ENCODE results near the gene RDH14.
A peak's percentile ranks its signal among the peaks of the same experiment; 100 is the strongest.

The RDH14 gene

DNA sequence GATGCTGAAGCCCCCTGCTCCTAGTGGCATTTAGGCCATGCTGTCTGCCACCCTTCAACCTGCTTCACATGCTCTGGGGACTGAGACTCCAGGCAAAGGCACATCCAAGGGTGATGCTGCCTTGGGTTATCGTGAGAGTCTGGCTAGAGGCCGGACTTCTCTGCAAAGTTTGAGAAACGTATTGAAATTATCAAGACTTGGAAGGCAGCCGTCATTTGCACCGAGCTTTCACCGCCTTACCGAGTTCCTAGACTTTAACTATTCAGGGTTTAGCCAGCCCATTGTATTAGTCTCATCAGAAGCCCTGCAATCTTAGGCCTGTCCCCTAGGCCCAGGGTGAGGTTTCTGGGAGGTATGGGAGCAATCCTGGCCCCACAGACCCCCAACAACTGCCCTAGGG is 34.0 kb downstream of the RDH14 start:
- H3K9me3 ChIP-seq (ENCODE audit: control insufficient read depth in 2 of 2, low read length in 2 of 2) = no peaks in the 10 kb centered on the region
- H3K27me3 ChIP-seq (ENCODE audit: control insufficient read depth in 2 of 2, insufficient read depth in 2 of 2, low read length in 2 of 2) = no peaks in the 10 kb centered on the region
- H3K4me3 ChIP-seq (ENCODE audit: low read length in 2 of 2) = no peak overlapping the region
- H3K27ac ChIP-seq (ENCODE audit: low read depth in 2 of 2, low read length in 2 of 2) = no peak overlapping the region
- H3K9ac ChIP-seq (ENCODE audit: low read depth in 1 of 2, low read length in 2 of 2) = no peak overlapping the region
- no peaks in the 10 kb centered on the region for H3K36me3 ChIP-seq (ENCODE audit: control insufficient read depth in 2 of 2, insufficient read depth in 2 of 2, low read length in 2 of 2)
- H3K4me1 ChIP-seq (ENCODE audit: control insufficient read depth in 2 of 2, insufficient read depth in 2 of 2, low read length in 2 of 2) = peaks cover 3 to 16% of the 10 kb centered on the region in 2 donors

DNA sequence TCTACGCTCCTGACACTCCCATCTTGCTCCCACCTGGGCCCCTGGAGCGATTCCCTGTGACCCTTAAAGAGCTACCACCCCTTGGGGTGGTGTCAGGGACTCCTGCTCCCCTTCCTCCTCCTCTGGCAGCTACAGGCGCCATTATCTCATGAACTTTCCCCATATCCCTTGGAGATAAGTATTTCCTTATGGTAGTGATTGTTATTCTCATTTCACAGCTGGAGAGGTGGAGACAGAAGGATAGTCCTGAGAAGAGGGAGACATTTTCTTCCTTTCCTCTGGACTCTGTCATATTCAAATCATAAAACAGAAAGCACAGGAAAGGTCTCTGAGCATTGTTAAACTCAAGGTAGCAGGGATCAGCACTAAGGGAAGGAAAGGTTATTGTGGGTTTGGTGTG is 34.6 kb downstream of the RDH14 start:
- no peak overlapping the region for H3K9ac ChIP-seq (ENCODE audit: low read depth in 1 of 2, low read length in 2 of 2)
- no peak overlapping the region for H3K27ac ChIP-seq (ENCODE audit: low read depth in 2 of 2, low read length in 2 of 2)
- no peaks in the 10 kb centered on the region for H3K9me3 ChIP-seq (ENCODE audit: control insufficient read depth in 2 of 2, low read length in 2 of 2)
- H3K27me3 ChIP-seq (ENCODE audit: control insufficient read depth in 2 of 2, insufficient read depth in 2 of 2, low read length in 2 of 2) = no peaks in the 10 kb centered on the region
- peaks cover 3 to 22% of the 10 kb centered on the region in 2 donors for H3K4me1 ChIP-seq (ENCODE audit: control insufficient read depth in 2 of 2, insufficient read depth in 2 of 2, low read length in 2 of 2)
- H3K36me3 ChIP-seq (ENCODE audit: control insufficient read depth in 2 of 2, insufficient read depth in 2 of 2, low read length in 2 of 2) = no peaks in the 10 kb centered on the region
- no peak overlapping the region for H3K4me3 ChIP-seq (ENCODE audit: low read length in 2 of 2)

DNA sequence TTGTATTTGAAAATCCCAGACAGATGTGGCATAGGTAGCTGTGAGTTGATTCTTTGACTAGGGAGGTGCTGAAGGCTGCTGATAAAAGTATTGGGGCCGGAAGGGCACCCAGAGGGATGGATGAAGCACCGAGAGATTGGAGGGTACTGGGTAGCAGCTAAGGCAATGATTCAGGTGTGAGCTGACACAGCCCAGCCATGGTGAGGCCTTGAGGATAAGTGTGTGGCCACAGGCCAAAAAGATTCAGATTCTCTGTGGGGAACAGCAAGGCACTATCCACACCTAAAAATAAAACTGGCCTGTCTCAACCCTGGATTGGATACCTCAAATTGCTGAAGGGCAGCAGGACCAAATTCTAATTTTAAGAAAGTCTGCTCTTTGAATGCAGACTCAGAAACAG is 35.2 kb downstream of the RDH14 start:
- no peak overlapping the region for H3K9ac ChIP-seq (ENCODE audit: low read depth in 1 of 2, low read length in 2 of 2)
- no peak overlapping the region for H3K27ac ChIP-seq (ENCODE audit: low read depth in 2 of 2, low read length in 2 of 2)
- H3K4me1 ChIP-seq (ENCODE audit: control insufficient read depth in 2 of 2, insufficient read depth in 2 of 2, low read length in 2 of 2) = peaks cover 3 to 25% of the 10 kb centered on the region in 2 donors
- no peaks in the 10 kb centered on the region for H3K36me3 ChIP-seq (ENCODE audit: control insufficient read depth in 2 of 2, insufficient read depth in 2 of 2, low read length in 2 of 2)
- H3K4me3 ChIP-seq (ENCODE audit: low read length in 2 of 2) = no peak overlapping the region
- no peaks in the 10 kb centered on the region for H3K27me3 ChIP-seq (ENCODE audit: control insufficient read depth in 2 of 2, insufficient read depth in 2 of 2, low read length in 2 of 2)
- no peaks in the 10 kb centered on the region for H3K9me3 ChIP-seq (ENCODE audit: control insufficient read depth in 2 of 2, low read length in 2 of 2)

DNA sequence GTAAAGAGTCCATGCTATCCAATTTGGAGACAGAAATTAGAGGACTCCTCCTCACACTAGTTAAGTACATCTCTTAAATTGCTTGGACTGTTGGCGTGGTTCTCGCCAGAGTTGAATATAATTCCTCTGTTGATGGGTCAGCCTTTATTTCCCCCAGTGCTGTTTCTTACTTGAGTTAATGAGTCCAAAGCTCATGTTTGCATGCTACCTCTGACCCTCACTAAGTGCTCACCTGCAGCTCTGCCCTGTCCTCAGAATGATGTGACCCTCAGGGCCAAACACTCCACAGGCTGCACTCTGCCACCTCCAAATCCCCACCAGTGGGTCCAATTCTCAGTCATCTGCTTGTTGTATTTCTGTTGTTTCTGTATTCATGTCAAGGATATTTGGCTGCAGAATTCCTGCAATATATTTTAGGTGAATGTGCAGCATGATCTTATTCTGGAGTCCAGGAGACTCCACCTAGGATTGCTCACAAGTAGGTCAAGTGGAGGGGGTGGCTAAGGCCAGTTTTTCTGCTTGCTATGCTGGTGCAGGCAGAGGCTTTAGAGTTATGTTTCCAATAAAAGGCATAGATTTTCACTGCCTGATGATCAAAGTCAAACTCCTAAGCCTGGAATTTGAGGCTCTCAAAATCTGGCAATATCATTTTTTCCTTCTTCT is 37.8 kb downstream of the RDH14 start:
- Histone ChIP-seq H3K9me3 (ENCODE audit: control insufficient read depth in 2 of 2, low read length in 2 of 2) (no peaks in the 10 kb centered on the region), H3K4me1 (ENCODE audit: control insufficient read depth in 2 of 2, insufficient read depth in 2 of 2, low read length in 2 of 2) (peaks cover 3 to 25% of the 10 kb centered on the region in 2 donors), H3K27me3 (ENCODE audit: control insufficient read depth in 2 of 2, insufficient read depth in 2 of 2, low read length in 2 of 2) (no peaks in the 10 kb centered on the region), H3K9ac (ENCODE audit: low read depth in 1 of 2, low read length in 2 of 2) (no peak overlapping the region), H3K4me3 (ENCODE audit: low read length in 2 of 2) (no peak overlapping the region), H3K27ac (ENCODE audit: low read depth in 2 of 2, low read length in 2 of 2) (no peak overlapping the region), H3K36me3 (ENCODE audit: control insufficient read depth in 2 of 2, insufficient read depth in 2 of 2, low read length in 2 of 2) (no peaks in the 10 kb centered on the region)

DNA sequence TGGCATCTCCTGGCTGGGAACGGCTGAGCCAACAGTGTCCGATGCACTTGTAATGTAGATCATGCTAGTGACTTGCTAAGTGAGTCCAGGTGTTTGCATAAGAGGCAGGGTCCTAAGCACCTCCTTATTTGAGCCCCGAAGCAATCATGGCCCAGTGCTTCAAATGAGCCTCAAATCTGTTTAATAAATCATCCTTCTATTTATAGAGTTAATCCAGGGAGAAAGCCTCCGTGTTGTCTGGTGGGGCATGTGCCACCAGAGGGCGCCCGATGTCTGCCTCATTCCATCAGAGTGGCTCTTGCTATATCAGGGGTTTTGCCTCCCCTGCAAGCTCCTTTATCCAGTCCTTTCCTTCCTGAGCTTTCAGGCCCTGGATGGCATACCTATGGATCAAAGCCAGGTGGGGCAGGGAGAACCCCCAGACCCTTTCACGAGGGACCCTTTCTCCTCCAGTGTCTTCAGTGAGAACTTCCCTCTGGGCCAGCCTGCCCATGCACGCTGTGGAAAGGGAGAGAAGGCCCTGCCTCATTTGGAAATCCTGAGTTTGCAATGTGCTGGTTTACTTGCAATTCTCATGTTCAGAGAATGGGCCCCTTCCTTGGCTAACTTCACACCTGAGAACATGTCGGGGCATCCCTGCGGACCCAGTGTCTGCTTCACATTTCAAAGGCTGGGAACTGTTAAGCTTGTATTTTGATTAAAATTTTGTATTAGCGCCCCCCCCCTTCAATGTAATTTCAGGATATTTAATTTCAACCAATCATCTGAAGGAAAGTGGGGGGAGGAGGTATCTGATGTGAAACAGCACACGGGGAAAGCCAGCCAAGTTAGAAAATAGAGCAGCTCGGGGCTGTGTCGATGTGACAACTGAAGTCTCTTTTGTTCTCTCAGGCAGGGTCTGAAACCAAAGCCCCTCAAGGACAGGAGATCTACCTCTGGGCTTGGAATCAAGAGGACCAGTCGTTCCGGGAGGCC is 39.7 kb downstream of the RDH14 start:
- H3K9ac ChIP-seq (ENCODE audit: low read depth in 1 of 2, low read length in 2 of 2) = no peak overlapping the region
- no peak overlapping the region for H3K4me3 ChIP-seq (ENCODE audit: low read length in 2 of 2)

DNA sequence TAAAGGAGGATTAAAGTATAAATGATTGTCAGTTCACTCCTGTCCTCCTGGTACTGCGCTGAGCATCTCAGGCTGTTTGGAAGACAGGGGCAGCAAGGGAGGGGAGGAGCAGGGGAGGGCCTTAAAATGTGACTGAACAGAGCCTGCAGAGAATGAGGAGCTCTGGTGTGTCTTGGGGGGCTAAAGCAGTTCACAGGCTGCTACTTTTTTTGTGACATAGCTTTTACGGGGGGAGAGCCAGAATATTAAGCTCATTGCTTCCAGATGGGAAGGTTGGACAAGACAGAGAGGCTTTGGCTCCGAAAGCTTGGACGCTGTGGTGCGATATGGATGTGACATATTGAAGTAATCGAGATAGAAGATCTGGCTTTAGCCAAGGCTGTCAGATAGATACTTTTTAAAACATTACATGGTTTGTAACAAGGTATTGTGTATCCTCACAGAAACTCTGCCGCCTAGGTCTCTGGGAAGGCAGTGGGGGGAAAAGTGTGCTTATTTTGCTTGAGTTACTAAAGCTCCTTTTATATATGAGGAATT is 40.5 kb downstream of the RDH14 start:
- Histone ChIP-seq H3K36me3 (ENCODE audit: control insufficient read depth in 2 of 2, insufficient read depth in 2 of 2, low read length in 2 of 2) (no peaks in the 10 kb centered on the region), H3K27me3 (ENCODE audit: control insufficient read depth in 2 of 2, insufficient read depth in 2 of 2, low read length in 2 of 2) (no peaks in the 10 kb centered on the region), H3K9ac (ENCODE audit: low read depth in 1 of 2, low read length in 2 of 2) (no peak overlapping the region), H3K27ac (ENCODE audit: low read depth in 2 of 2, low read length in 2 of 2) (no peak overlapping the region), H3K4me1 (ENCODE audit: control insufficient read depth in 2 of 2, insufficient read depth in 2 of 2, low read length in 2 of 2) (peaks cover 3 to 25% of the 10 kb centered on the region in 2 donors), H3K9me3 (ENCODE audit: control insufficient read depth in 2 of 2, low read length in 2 of 2) (no peaks in the 10 kb centered on the region), H3K4me3 (ENCODE audit: low read length in 2 of 2) (no peak overlapping the region)

More for the DNA sequence above, 39.7 kb downstream of the RDH14 start:
- Histone ChIP-seq H3K4me1 (ENCODE audit: control insufficient read depth in 2 of 2, insufficient read depth in 2 of 2, low read length in 2 of 2) (peaks cover 3 to 25% of the 10 kb centered on the region in 2 donors), H3K9me3 (ENCODE audit: control insufficient read depth in 2 of 2, low read length in 2 of 2) (no peaks in the 10 kb centered on the region), H3K36me3 (ENCODE audit: control insufficient read depth in 2 of 2, insufficient read depth in 2 of 2, low read length in 2 of 2) (no peaks in the 10 kb centered on the region), H3K27ac (ENCODE audit: low read depth in 2 of 2, low read length in 2 of 2) (no peak overlapping the region), H3K27me3 (ENCODE audit: control insufficient read depth in 2 of 2, insufficient read depth in 2 of 2, low read length in 2 of 2) (no peaks in the 10 kb centered on the region)

DNA sequence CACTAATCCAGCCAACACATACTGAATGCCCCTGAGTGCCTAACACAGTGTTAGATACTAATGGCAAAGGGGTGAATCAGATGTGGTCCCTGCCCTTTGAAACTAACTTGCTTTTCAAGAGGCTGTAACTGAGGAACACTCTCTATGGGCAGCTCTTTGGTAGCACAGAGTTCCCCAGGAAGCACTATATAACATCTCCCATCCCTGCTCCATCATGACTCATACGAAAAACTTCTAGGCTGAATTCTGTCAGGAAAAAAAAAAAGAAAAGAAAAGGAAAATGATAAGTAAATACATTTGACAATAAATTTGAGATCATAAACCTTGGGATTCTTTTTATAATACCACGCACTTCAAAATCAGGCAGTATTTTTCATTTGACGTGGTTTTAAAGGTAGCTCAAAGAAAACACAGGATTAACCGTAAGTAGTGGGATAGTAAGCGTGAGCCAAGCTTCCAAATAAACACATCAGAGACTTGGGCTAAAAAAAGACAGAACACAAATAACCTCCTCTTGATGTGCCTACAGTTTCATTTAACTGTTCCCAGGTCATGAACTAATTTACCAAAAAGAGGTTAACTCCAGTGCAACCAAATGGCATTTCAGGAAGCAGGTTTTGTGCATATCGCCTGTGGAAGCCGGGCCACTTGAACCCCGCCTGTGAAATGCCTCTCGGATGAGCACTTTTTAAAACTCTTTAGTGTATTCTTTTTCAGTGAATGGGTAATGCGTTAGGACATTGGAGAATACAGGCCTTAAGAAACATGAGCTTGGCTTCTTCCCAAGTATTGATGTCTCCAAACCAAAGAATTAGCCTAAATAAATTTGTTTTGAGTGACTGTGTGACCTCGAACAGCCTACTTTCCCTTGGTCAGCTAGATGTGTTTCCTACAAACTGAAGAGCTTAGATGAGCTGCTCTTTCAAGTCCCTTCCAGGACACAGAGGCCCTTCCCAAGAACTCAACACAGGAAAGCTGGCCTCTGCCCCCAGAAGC is 42.0 kb downstream of the RDH14 start:
- Histone ChIP-seq H3K27me3 (ENCODE audit: control insufficient read depth in 2 of 2, insufficient read depth in 2 of 2, low read length in 2 of 2) (no peaks in the 10 kb centered on the region), H3K4me3 (ENCODE audit: low read length in 2 of 2) (no peak overlapping the region), H3K9me3 (ENCODE audit: control insufficient read depth in 2 of 2, low read length in 2 of 2) (no peaks in the 10 kb centered on the region), H3K4me1 (ENCODE audit: control insufficient read depth in 2 of 2, insufficient read depth in 2 of 2, low read length in 2 of 2) (peaks cover 3 to 25% of the 10 kb centered on the region in 2 donors), H3K27ac (ENCODE audit: low read depth in 2 of 2, low read length in 2 of 2) (peak overlapping the region; percentile 23 to 25), H3K9ac (ENCODE audit: low read depth in 1 of 2, low read length in 2 of 2) (no peak overlapping the region), H3K36me3 (ENCODE audit: control insufficient read depth in 2 of 2, insufficient read depth in 2 of 2, low read length in 2 of 2) (no peaks in the 10 kb centered on the region)

DNA sequence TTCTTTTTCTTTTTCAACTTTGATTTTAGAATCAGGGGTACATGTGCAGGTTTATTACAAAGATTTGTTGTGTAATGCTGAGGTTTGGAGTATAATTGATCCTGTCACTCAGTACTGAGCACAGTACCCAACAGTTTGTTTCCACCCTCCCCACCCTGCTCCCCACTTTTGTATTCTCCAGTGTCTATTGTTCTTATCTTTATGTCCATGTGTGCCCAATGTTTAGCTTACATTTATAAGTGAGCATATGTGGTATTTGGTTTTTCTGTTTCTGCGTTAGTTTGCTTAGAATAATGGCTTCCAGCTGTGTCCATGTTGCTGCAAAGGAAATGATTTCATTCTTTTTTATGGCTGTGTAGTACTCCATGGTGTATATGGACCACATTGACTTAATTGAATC is 43.1 kb downstream of the RDH14 start:
- no peaks in the 10 kb centered on the region for H3K9me3 ChIP-seq (ENCODE audit: control insufficient read depth in 2 of 2, low read length in 2 of 2)
- H3K4me1 ChIP-seq (ENCODE audit: control insufficient read depth in 2 of 2, insufficient read depth in 2 of 2, low read length in 2 of 2) = peaks cover 3 to 16% of the 10 kb centered on the region in 2 donors
- peaks cover 0 to 1% of the 10 kb centered on the region in 2 donors for H3K27me3 ChIP-seq (ENCODE audit: control insufficient read depth in 2 of 2, insufficient read depth in 2 of 2, low read length in 2 of 2)
- H3K27ac ChIP-seq (ENCODE audit: low read depth in 2 of 2, low read length in 2 of 2) = no peak overlapping the region
- H3K36me3 ChIP-seq (ENCODE audit: control insufficient read depth in 2 of 2, insufficient read depth in 2 of 2, low read length in 2 of 2) = no peaks in the 10 kb centered on the region
- H3K4me3 ChIP-seq (ENCODE audit: low read length in 2 of 2) = no peak overlapping the region
- H3K9ac ChIP-seq (ENCODE audit: low read depth in 1 of 2, low read length in 2 of 2) = no peak overlapping the region

DNA sequence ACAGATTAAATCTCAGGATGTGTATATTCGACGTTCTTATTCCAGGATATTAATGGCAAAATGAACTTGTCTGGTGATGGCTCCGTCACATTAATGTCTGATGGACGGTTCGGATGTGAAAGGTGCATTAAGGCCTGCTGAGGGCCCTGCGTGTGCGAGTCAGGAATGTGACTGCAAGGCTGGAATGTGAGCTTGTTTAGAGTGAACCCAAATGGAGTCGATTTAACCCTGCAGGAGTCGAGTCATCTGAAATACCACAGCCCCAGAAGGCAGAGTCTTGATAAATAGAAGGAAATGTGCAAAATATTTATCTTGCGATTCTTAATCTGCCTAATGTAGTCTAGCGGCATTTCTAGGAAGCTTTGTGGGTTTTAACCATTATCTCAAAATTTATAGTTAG is 44.3 kb downstream of the RDH14 start:
- Histone ChIP-seq H3K27me3 (ENCODE audit: control insufficient read depth in 2 of 2, insufficient read depth in 2 of 2, low read length in 2 of 2) (peaks cover 0 to 1% of the 10 kb centered on the region in 2 donors), H3K4me1 (ENCODE audit: control insufficient read depth in 2 of 2, insufficient read depth in 2 of 2, low read length in 2 of 2) (peaks cover 0 to 6% of the 10 kb centered on the region in 2 donors), H3K36me3 (ENCODE audit: control insufficient read depth in 2 of 2, insufficient read depth in 2 of 2, low read length in 2 of 2) (no peaks in the 10 kb centered on the region), H3K4me3 (ENCODE audit: low read length in 2 of 2) (no peak overlapping the region), H3K27ac (ENCODE audit: low read depth in 2 of 2, low read length in 2 of 2) (no peak overlapping the region), H3K9ac (ENCODE audit: low read depth in 1 of 2, low read length in 2 of 2) (no peak overlapping the region), H3K9me3 (ENCODE audit: control insufficient read depth in 2 of 2, low read length in 2 of 2) (no peaks in the 10 kb centered on the region)
